ENCODE data around the gene CCDC33.

GRCh38 chr15:74289671-74290070 is 53.5 kb downstream of the CCDC33 start:
- TF ChIP-seq CTCF (IDR thresholded peaks at IDR 0.05) (no peak), ZFX (IDR thresholded peaks at IDR 0.05; ENCODE audit: borderline replicate concordance) (no peak)
